ENCODE results near the gene KAZN.

The KAZN gene

DNA sequence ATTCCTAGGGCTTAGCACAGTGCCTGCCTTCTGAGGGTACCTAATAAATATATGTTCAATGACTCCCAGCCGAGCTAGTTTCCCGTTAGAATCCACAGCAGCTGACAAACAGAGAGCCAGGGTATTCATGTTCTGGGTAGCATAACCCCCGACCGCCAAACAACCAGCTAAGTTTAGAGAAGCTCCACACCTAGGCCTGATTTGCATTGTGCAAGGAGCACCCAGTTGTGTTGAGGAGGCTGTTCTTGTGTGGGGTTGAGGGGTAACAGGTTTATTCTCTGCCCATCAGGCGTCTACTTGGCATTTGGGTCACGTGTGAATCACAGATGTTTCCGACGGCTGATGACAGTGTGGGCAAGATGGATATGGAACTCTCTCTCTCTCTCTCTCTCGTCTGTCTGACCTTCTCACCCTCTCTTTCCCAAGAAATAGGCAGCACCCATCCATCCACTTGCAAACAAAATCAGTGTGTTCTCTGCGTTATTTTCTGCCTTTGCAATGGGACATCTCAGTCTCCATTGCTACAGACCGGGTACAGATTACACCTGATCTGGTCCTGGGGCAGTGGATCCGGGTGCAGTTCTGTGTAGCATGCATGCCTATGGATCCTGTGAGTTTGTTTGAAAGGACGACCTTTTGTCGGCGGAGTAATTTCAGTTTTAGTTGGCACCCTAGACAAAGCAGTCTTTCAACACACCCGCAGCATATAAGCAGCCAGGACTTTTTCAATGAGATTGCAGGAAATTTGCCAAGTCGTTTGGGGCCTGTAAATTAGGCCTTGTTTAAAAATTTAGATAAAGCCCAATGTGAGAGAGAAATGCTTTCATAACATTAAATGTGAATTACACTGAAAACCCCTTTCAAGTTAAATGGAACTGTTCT is 29.4 kb downstream of the KAZN start:
- TF ChIP-seq, protein P1, sequence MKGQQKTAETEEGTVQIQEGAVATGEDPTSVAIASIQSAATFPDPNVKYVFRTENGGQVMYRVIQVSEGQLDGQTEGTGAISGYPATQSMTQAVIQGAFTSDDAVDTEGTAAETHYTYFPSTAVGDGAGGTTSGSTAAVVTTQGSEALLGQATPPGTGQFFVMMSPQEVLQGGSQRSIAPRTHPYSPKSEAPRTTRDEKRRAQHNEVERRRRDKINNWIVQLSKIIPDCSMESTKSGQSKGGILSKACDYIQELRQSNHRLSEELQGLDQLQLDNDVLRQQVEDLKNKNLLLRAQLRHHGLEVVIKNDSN (IDR thresholded peaks at IDR 0.05) = no peak
- TF ChIP-seq EGR1 (IDR thresholded peaks at IDR 0.05) = no peak
- TF ChIP-seq ZBTB7A (IDR thresholded peaks at IDR 0.05; ENCODE audit: low read depth) = no peak
- no peak for TF ChIP-seq CEBPB (IDR thresholded peaks at IDR 0.05)
- no peak for TF ChIP-seq TAF1 (IDR thresholded peaks at IDR 0.05; ENCODE audit: low read depth)
- no peak for TF ChIP-seq EP300 (IDR thresholded peaks at IDR 0.05; ENCODE audit: borderline replicate concordance)
- no peak for TF ChIP-seq NFIC (IDR thresholded peaks at IDR 0.05)
- TF ChIP-seq, protein P2, sequence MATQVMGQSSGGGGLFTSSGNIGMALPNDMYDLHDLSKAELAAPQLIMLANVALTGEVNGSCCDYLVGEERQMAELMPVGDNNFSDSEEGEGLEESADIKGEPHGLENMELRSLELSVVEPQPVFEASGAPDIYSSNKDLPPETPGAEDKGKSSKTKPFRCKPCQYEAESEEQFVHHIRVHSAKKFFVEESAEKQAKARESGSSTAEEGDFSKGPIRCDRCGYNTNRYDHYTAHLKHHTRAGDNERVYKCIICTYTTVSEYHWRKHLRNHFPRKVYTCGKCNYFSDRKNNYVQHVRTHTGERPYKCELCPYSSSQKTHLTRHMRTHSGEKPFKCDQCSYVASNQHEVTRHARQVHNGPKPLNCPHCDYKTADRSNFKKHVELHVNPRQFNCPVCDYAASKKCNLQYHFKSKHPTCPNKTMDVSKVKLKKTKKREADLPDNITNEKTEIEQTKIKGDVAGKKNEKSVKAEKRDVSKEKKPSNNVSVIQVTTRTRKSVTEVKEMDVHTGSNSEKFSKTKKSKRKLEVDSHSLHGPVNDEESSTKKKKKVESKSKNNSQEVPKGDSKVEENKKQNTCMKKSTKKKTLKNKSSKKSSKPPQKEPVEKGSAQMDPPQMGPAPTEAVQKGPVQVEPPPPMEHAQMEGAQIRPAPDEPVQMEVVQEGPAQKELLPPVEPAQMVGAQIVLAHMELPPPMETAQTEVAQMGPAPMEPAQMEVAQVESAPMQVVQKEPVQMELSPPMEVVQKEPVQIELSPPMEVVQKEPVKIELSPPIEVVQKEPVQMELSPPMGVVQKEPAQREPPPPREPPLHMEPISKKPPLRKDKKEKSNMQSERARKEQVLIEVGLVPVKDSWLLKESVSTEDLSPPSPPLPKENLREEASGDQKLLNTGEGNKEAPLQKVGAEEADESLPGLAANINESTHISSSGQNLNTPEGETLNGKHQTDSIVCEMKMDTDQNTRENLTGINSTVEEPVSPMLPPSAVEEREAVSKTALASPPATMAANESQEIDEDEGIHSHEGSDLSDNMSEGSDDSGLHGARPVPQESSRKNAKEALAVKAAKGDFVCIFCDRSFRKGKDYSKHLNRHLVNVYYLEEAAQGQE (IDR thresholded peaks at IDR 0.05; ENCODE audit: low read depth) = no peak
- no peak for TF ChIP-seq YY1 (IDR thresholded peaks at IDR 0.05; ENCODE audit: low read depth)
- no peak for TF ChIP-seq FOXM1 (IDR thresholded peaks at IDR 0.05; ENCODE audit: borderline replicate concordance, low read depth)
- TF ChIP-seq RAD21 (IDR thresholded peaks at IDR 0.05; ENCODE audit: low read depth) = no peak
- no peak for TF ChIP-seq TEAD4 (IDR thresholded peaks at IDR 0.05)
- no peak for TF ChIP-seq CREB1 (IDR thresholded peaks at IDR 0.05; ENCODE audit: low read depth)
- TF ChIP-seq, protein P3, sequence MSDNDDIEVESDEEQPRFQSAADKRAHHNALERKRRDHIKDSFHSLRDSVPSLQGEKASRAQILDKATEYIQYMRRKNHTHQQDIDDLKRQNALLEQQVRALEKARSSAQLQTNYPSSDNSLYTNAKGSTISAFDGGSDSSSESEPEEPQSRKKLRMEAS (IDR thresholded peaks at IDR 0.05) = no peak
- TF ChIP-seq TCF12 (IDR thresholded peaks at IDR 0.05; ENCODE audit: low read depth) = no peak

DNA sequence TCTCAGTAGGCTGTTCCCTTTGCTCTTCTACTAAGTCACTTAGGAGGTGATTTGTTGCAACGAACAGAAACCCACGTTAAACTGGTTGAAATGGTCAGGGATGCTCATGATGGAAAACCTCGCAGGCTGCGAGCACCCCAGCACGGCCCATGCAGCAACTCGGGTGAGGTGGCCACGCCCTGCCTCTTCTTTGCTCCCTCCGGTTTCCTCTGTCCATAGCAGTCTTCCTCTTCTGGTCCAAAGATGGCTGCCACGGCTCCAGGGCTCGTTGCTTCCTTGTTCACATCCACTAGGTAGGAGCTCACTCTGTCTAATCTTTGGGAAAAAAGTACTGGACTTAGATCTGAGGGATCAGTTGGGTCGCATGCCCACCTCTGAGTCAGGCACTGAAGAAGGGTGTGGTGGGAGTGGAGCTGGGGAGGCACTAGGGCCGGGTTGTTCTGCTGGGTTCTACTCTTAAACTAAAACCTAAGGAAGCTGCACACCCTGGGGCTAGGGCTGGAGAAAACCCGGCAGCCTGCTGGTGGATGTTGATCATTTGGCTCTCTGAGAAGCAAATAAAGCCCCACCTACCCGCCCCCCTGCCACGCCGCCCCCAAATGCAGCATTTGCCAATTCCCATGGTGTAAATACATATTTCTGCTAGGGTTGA is 31.0 kb downstream of the KAZN start:
- TF ChIP-seq YY1 (IDR thresholded peaks at IDR 0.05; ENCODE audit: low read depth) (no peak), EGR1 (IDR thresholded peaks at IDR 0.05) (no peak), TAF1 (IDR thresholded peaks at IDR 0.05; ENCODE audit: low read depth) (no peak), CEBPB (IDR thresholded peaks at IDR 0.05) (no peak), NFIC (IDR thresholded peaks at IDR 0.05) (no peak), TCF12 (IDR thresholded peaks at IDR 0.05; ENCODE audit: low read depth) (no peak), CREB1 (IDR thresholded peaks at IDR 0.05; ENCODE audit: low read depth) (no peak), FOXM1 (IDR thresholded peaks at IDR 0.05; ENCODE audit: borderline replicate concordance, low read depth) (no peak), ZBTB7A (IDR thresholded peaks at IDR 0.05; ENCODE audit: low read depth) (no peak), RAD21 (IDR thresholded peaks at IDR 0.05; ENCODE audit: low read depth) (no peak), TEAD4 (IDR thresholded peaks at IDR 0.05) (no peak), EP300 (IDR thresholded peaks at IDR 0.05; ENCODE audit: borderline replicate concordance) (no peak)
- TF ChIP-seq, protein P2 (IDR thresholded peaks at IDR 0.05; ENCODE audit: low read depth) = no peak
- TF ChIP-seq, protein P3 (IDR thresholded peaks at IDR 0.05) = no peak
- TF ChIP-seq, protein P1 (IDR thresholded peaks at IDR 0.05) = no peak

DNA sequence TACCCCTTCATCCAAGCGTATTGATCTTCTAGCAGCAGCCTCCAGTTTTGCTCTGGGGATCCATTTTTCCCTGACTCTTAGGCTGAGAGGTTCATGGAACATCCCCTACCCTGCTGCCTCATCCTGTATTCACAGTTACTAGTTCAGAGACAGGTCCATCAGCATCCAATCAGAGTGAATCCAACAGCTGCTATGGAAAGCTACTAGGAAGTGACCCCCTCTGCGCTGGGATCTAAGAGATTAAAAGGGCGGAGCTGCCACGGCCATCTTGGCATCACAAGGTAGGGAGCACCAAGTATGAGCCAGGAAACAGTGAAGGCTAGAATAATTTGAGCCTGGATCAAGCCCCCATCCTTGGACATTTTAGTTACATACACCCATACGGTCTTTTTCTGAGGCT is 32.5 kb downstream of the KAZN start:
- TF ChIP-seq ZBTB7A (IDR thresholded peaks at IDR 0.05; ENCODE audit: low read depth) = no peak
- no peak for TF ChIP-seq TEAD4 (IDR thresholded peaks at IDR 0.05)
- no peak for TF ChIP-seq FOXM1 (IDR thresholded peaks at IDR 0.05; ENCODE audit: borderline replicate concordance, low read depth)

DNA sequence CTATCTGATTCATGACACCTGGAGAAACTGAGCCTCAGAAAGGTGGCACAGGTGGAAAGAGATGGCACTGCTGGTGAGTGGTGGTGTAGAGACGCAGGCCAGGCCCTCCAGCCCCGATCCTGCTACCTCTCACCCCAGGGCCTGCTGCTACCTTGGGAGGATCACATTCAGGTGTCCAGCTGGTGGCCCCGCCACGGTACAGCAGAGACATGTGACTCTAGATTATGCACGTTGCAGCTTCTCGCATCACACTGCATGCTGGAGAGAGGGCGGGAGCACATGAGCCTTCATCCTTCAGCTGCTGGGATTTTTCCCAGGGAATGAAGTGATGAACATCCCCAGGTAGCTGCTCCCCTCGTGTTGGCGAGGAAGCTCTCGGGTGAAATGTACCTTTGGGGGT is 32.9 kb downstream of the KAZN start:
- TF ChIP-seq YY1 (IDR thresholded peaks at IDR 0.05; ENCODE audit: low read depth) = no peak
- TF ChIP-seq, protein P2 (IDR thresholded peaks at IDR 0.05; ENCODE audit: low read depth) = no peak
- no peak for TF ChIP-seq EP300 (IDR thresholded peaks at IDR 0.05; ENCODE audit: borderline replicate concordance)
- no peak for TF ChIP-seq FOXM1 (IDR thresholded peaks at IDR 0.05; ENCODE audit: borderline replicate concordance, low read depth)
- TF ChIP-seq RAD21 (IDR thresholded peaks at IDR 0.05; ENCODE audit: low read depth) = no peak
- no peak for TF ChIP-seq CEBPB (IDR thresholded peaks at IDR 0.05)
- TF ChIP-seq TAF1 (IDR thresholded peaks at IDR 0.05; ENCODE audit: low read depth) = no peak
- TF ChIP-seq, protein P3 (IDR thresholded peaks at IDR 0.05) = no peak
- TF ChIP-seq TEAD4 (IDR thresholded peaks at IDR 0.05) = no peak
- no peak for TF ChIP-seq NFIC (IDR thresholded peaks at IDR 0.05)
